K562 (cell line): ENCODE measurements around the gene HSD11B2. TPM values are rescaled to one million over a fixed set of nuclear protein-coding genes. Genes with fewer than 3 reads are reported as not detected.
A peak's percentile ranks its signal among the peaks of the same experiment; 100 is the strongest.

Experiments used
- HNRNPUL1 ChIP-seq: fragments of 200-400 bp; formaldehyde crosslinking; IDR thresholded peaks from 2 replicates; pipeline ENCODE4 v1.6.1; 2017; ENCODE audit warnings: low read length
- KLF6 ChIP-seq: fragments of 250-450 bp; sonication (Bioruptor Pico); IDR thresholded peaks from 2 replicates; pipeline ENCODE4 v1.4.0; 2020; ENCODE audit warnings: mild to moderate bottlenecking, moderate library complexity, borderline replicate concordance
- NCOA1 ChIP-seq: fragments of 450-650 bp; IDR thresholded peaks from 2 replicates; pipeline ENCODE4 v1.6.1; 2016; ENCODE audit warnings: low read depth
- NFATC3 ChIP-seq: fragments of 450-650 bp; IDR thresholded peaks from 2 replicates; pipeline ENCODE4 v1.6.1; 2017; ENCODE audit warnings: mild to moderate bottlenecking
- NFRKB ChIP-seq: fragments of 450-650 bp; IDR thresholded peaks from 2 replicates; pipeline ENCODE4 v1.6.1; 2016; ENCODE audit warnings: low read depth
- REST ChIP-seq, 2 experiments: fragments of 450-650 bp; formaldehyde crosslinking in 1 of 2; IDR thresholded peaks; 2 replicates each; pipeline versions ENCODE4 v1.4.0 to v1.6.1; 2014 to 2020; ENCODE audit warnings: mild to moderate bottlenecking in 2 of 2, borderline replicate concordance in 1 of 2, low read depth in 1 of 2
- SRF ChIP-seq, 2 experiments: fragments of 250-450, 450-650 bp in 1 of 2; sonication (Bioruptor Pico) in 1 of 2; sonication (generic) in 1 of 2; formaldehyde crosslinking; IDR thresholded peaks; 2 replicates each; pipeline versions ENCODE4 v1.5.0 to v1.5.1; 2020 to 2022; ENCODE audit warnings: mild to moderate bottlenecking in 1 of 2, missing genetic modification reagents in 1 of 2
- ZBTB40 ChIP-seq, 2 experiments: fragments of 450-650 bp in 1 of 2; sonication (generic) in 1 of 2; formaldehyde crosslinking in 1 of 2; IDR thresholded peaks; 2 replicates each; pipeline versions ENCODE4 v1.7.1 to v1.9.0; 2016 to 2022; ENCODE audit warnings: inconsistent platforms in 1 of 2, mild to moderate bottlenecking in 1 of 2, missing genetic modification reagents in 1 of 2
- ZNF143 ChIP-seq: sonication (generic); formaldehyde crosslinking; IDR thresholded peaks from 2 replicates; pipeline ENCODE4 v1.9.0; 2022; ENCODE audit warnings: mild to moderate bottlenecking, missing genetic modification reagents
- ZNF717 ChIP-seq: fragments of 250-450 bp; sonication (Bioruptor Pico); IDR thresholded peaks from 2 replicates; pipeline ENCODE4 v1.5.0; 2021
- polyA plus RNA-seq, 8 experiments: library from polyadenylated mRNA; depleted of rRNA in 4 of 8; stranded (reverse) in 5 of 8; unstranded in 3 of 8; fragments of >200 nt; fragmentation: Nextera tagmentation in 2 of 8; fragmentation: Illumina TruSeq in 1 of 8; extraction: Ambion mirVana in 2 of 8; extraction: Trizol in 1 of 8; gene quantifications; 2 replicates each; pipeline versions ENCODE4 v1.2.1 to v1.2.3, GENCODE V29; 2011 to 2014; ENCODE audit warnings: inconsistent platforms in 1 of 8, missing spikeins in 1 of 8
- total RNA-seq, 7 experiments: library from RNA; depleted of rRNA in 6 of 7; stranded (reverse); fragments of >200 nt in 6 of 7; fragmentation: Illumina TruSeq in 2 of 7; extraction: Trizol in 2 of 7; gene quantifications; 2 replicates each; pipeline versions ENCODE4 v1.2.1 to v1.2.3, GENCODE V29; 2011 to 2021; ENCODE audit warnings: low replicate concordance in 1 of 7

The HSD11B2 gene
- total and polyA plus RNA-seq, 9 of the 15 experiments (the other 6 are each of a cell fraction or from before 2014, with no cell fraction given) = 0.08 to 2.0 (median 0.79) TPM

GRCh38 chr16:67480833-67481560 lies 50.1 kb downstream of the HSD11B2 start, which contains the start of gene ATP6V0D1 (continued):
- TF ChIP-seq REST (IDR thresholded peaks at IDR 0.05; ENCODE audit: borderline replicate concordance) (peak; percentile 99), REST (CRISPR knock-in tag; IDR thresholded peaks at IDR 0.05; ENCODE audit: low read depth) (no peak), ZNF717 (CRISPR knock-in tag) (no peak), ZNF143 (CRISPR knock-in tag) (0 out of 2 replicates have a peak, but pooled peaks have one; percentile 27), NFATC3 (no peak), NCOA1 (no peak), NFRKB (no peak), KLF6 (no peak), HNRNPUL1 (no peak), SRF (CRISPR knock-in tag; IDR thresholded peaks at IDR 0.05) (peak; percentile 25 to 52; a peak in 2 of 4 replicates), ZBTB40 (IDR thresholded peaks at IDR 0.05) (peak; percentile 67), ZBTB40 (CRISPR knock-in tag; IDR thresholded peaks at IDR 0.05) (no peak)
